Neural cell (in vitro differentiated cells): ENCODE results near the gene WDFY3. TPM values are rescaled to one million over a fixed set of nuclear protein-coding genes. Genes with fewer than 3 reads are reported as not detected.

Experiments used
- H2AFZ ChIP-seq: fragments of 200-600, 300-800 bp; sonication (generic), shearing (Covaris generic); 2 replicates; pipeline ENCODE4 v1.6.0; 2014; ENCODE audit warnings: low read depth, mild to moderate bottlenecking, antibody characterized with exemption, low read length, moderate library complexity
- H3F3A ChIP-seq: fragments of 200-600 bp; shearing (Covaris generic); 2 replicates; pipeline ENCODE4 v1.6.1; 2016; ENCODE audit warnings: mild to moderate bottlenecking, moderate library complexity, mixed read lengths, antibody characterized with exemption, low read length; ENCODE audit not compliant: insufficient read depth, poor library complexity, severe bottlenecking
- H3K27ac ChIP-seq: fragments of 200-600, 300-800 bp; sonication (generic), shearing (Covaris generic); 2 replicates; pipeline ENCODE4 v1.5.1; 2014; ENCODE audit warnings: mild to moderate bottlenecking, low read length, moderate library complexity
- H3K27me3 ChIP-seq: fragments of 300-800, 200-600 bp; sonication (generic), shearing (Covaris generic); 2 replicates; pipeline ENCODE4 v1.6.0; 2014; ENCODE audit warnings: mild to moderate bottlenecking, low read depth, low read length, moderate library complexity; ENCODE audit not compliant: insufficient read depth
- H3K36me3 ChIP-seq: fragments of 300-800, 200-600 bp; sonication (generic), shearing (Covaris generic); 2 replicates; pipeline ENCODE4 v1.5.1; 2014; ENCODE audit warnings: mild to moderate bottlenecking, antibody characterized with exemption, low read length, moderate library complexity; ENCODE audit not compliant: insufficient read depth
- H3K4me2 ChIP-seq: fragments of 300-800, 200-600 bp; sonication (generic), shearing (Covaris generic); 2 replicates; pipeline ENCODE4 v1.6.0; 2014; ENCODE audit warnings: mild to moderate bottlenecking, low read length
- H3K4me3 ChIP-seq: fragments of 300-800, 200-600 bp; sonication (generic), shearing (Covaris generic); 2 replicates; pipeline ENCODE4 v1.5.1; 2014; ENCODE audit warnings: mild to moderate bottlenecking, low read length, moderate library complexity
- H3K79me2 ChIP-seq: fragments of 200-600 bp; shearing (Covaris generic); replicated peaks from 2 replicates; pipeline ENCODE4 v1.6.0; 2014; ENCODE audit warnings: mild to moderate bottlenecking, low read length, moderate library complexity; ENCODE audit not compliant: insufficient read depth
- H3K9ac ChIP-seq: fragments of 300-800, 200-600 bp; sonication (generic), shearing (Covaris generic); 2 replicates; pipeline ENCODE4 v1.6.1; 2016; ENCODE audit warnings: mild to moderate bottlenecking, low read length, mixed read lengths
- H3K9me2 ChIP-seq: fragments of 200-600 bp; shearing (Covaris generic); 2 replicates; pipeline ENCODE4 v1.6.1; 2016; ENCODE audit warnings: mild to moderate bottlenecking, low read length, mixed read lengths; ENCODE audit not compliant: insufficient read depth
- H3K9me3 ChIP-seq: fragments of 200-600, 300-800 bp; sonication (generic), shearing (Covaris generic); 2 replicates; pipeline ENCODE4 v1.6.1; 2016; ENCODE audit warnings: mild to moderate bottlenecking, mixed run types, low read length, moderate library complexity, mixed read lengths
- H4K20me1 ChIP-seq: fragments of 200-600 bp; shearing (Covaris generic); 2 replicates; pipeline ENCODE4 v1.6.1; 2016; ENCODE audit warnings: mild to moderate bottlenecking, mixed run types; ENCODE audit not compliant: insufficient read depth
- EP300 ChIP-seq: fragments of 450-650 bp; conservative IDR thresholded peaks from 2 replicates; pipeline ENCODE4 v1.6.1; 2014; ENCODE audit warnings: antibody characterized with exemption, mild to moderate bottlenecking, moderate library complexity; ENCODE audit not compliant: poor library complexity, severe bottlenecking
- EZH2 ChIP-seq: fragments of 200-600, 300-800 bp; shearing (Covaris generic), sonication (generic); IDR thresholded peaks from 2 replicates; pipeline ENCODE4 v1.6.1; 2014; ENCODE audit warnings: antibody characterized with exemption, low read length, borderline replicate concordance, mild to moderate bottlenecking; ENCODE audit not compliant: insufficient read depth, poor library complexity, severe bottlenecking
- MXI1 ChIP-seq: fragments of 450-650 bp; conservative IDR thresholded peaks from 2 replicates; pipeline ENCODE4 v1.6.1; 2014; ENCODE audit warnings: antibody characterized with exemption, mild to moderate bottlenecking; ENCODE audit not compliant: poor library complexity, severe bottlenecking
- POLR2AphosphoS5 ChIP-seq: IDR thresholded peaks from 2 replicates; pipeline ENCODE4 v1.6.1; 2012
- RAD21 ChIP-seq: fragments of 450-650 bp; conservative IDR thresholded peaks from 2 replicates; pipeline ENCODE4 v1.6.1; 2014; ENCODE audit warnings: antibody characterized with exemption, mild to moderate bottlenecking, moderate library complexity
- SMC3 ChIP-seq: fragments of 450-650 bp; conservative IDR thresholded peaks from 2 replicates; pipeline ENCODE4 v1.6.1; 2014; ENCODE audit warnings: antibody characterized with exemption, mild to moderate bottlenecking, moderate library complexity; ENCODE audit not compliant: poor library complexity
- TAF1 ChIP-seq: IDR thresholded peaks from 2 replicates; pipeline ENCODE4 v1.6.1; 2012; ENCODE audit warnings: low read depth
- polyA plus RNA-seq: library from polyadenylated mRNA; depleted of rRNA; stranded (reverse); fragments of >200 nt; gene quantifications from 2 replicates; pipeline ENCODE4 v1.2.3, GENCODE V29; 2014
- TF ChIP-seq, protein P1 (sequence below): fragments of 450-650 bp; IDR thresholded peaks from 2 replicates; pipeline ENCODE4 v1.5.1; 2014; ENCODE audit warnings: antibody characterized with exemption, mild to moderate bottlenecking, moderate library complexity; ENCODE audit not compliant: poor library complexity, severe bottlenecking
- TF ChIP-seq, protein P2 (sequence below): IDR thresholded peaks from 2 replicates; pipeline ENCODE4 v1.6.1; 2012; ENCODE audit warnings: borderline replicate concordance

Gene WDFY3
- polyA plus RNA-seq, 1 donor from 2014 or later = 39.8 TPM

DNA sequence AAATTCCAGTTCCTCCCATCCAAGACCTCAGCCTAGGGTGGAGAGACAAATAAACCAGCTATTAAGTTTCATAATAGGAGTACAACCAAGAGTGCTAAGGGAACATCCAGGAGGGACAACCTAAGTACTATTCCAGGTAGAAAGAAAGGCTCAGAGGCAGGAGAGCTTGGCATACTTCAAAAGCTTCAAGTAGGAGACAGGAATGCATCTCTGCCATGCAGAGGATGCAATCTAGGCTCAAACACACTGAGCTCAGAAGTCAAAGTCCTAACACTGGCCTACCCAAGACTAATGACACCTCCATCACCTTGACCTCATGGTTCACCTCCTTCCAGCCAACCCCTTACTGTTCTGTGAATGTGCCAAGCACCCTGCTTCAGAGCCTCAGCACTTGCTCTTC is 8.1 kb downstream of the WDFY3 start:
- TF ChIP-seq TAF1 = no peak
- TF ChIP-seq, protein P1, sequence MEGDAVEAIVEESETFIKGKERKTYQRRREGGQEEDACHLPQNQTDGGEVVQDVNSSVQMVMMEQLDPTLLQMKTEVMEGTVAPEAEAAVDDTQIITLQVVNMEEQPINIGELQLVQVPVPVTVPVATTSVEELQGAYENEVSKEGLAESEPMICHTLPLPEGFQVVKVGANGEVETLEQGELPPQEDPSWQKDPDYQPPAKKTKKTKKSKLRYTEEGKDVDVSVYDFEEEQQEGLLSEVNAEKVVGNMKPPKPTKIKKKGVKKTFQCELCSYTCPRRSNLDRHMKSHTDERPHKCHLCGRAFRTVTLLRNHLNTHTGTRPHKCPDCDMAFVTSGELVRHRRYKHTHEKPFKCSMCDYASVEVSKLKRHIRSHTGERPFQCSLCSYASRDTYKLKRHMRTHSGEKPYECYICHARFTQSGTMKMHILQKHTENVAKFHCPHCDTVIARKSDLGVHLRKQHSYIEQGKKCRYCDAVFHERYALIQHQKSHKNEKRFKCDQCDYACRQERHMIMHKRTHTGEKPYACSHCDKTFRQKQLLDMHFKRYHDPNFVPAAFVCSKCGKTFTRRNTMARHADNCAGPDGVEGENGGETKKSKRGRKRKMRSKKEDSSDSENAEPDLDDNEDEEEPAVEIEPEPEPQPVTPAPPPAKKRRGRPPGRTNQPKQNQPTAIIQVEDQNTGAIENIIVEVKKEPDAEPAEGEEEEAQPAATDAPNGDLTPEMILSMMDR = no peak
- no peak for TF ChIP-seq RAD21
- TF ChIP-seq EP300 = no peak
- no peak for TF ChIP-seq EZH2
- TF ChIP-seq, protein P2, sequence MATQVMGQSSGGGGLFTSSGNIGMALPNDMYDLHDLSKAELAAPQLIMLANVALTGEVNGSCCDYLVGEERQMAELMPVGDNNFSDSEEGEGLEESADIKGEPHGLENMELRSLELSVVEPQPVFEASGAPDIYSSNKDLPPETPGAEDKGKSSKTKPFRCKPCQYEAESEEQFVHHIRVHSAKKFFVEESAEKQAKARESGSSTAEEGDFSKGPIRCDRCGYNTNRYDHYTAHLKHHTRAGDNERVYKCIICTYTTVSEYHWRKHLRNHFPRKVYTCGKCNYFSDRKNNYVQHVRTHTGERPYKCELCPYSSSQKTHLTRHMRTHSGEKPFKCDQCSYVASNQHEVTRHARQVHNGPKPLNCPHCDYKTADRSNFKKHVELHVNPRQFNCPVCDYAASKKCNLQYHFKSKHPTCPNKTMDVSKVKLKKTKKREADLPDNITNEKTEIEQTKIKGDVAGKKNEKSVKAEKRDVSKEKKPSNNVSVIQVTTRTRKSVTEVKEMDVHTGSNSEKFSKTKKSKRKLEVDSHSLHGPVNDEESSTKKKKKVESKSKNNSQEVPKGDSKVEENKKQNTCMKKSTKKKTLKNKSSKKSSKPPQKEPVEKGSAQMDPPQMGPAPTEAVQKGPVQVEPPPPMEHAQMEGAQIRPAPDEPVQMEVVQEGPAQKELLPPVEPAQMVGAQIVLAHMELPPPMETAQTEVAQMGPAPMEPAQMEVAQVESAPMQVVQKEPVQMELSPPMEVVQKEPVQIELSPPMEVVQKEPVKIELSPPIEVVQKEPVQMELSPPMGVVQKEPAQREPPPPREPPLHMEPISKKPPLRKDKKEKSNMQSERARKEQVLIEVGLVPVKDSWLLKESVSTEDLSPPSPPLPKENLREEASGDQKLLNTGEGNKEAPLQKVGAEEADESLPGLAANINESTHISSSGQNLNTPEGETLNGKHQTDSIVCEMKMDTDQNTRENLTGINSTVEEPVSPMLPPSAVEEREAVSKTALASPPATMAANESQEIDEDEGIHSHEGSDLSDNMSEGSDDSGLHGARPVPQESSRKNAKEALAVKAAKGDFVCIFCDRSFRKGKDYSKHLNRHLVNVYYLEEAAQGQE = no peak
- TF ChIP-seq POLR2AphosphoS5 = no peak
- no peak for TF ChIP-seq MXI1
- Histone ChIP-seq H3K4me3 (no peak overlapping the region), H2AFZ (no peak overlapping the region), H4K20me1 (no peaks in the 10 kb centered on the region), H3F3A (peaks cover 2% of the 10 kb centered on the region), H3K79me2 (peaks cover 99% of the 10 kb centered on the region), H3K9me3 (no peaks in the 10 kb centered on the region), H3K9me2 (no peaks in the 10 kb centered on the region), H3K9ac (no peak overlapping the region), H3K36me3 (no peaks in the 10 kb centered on the region), H3K27me3 (no peaks in the 10 kb centered on the region), H3K4me2 (no peak overlapping the region), H3K27ac (no peak overlapping the region)

- H3K4me3 ChIP-seq = no peak overlapping the region
- no peaks in the 10 kb centered on the region for H3K27me3 ChIP-seq
- H3K9ac ChIP-seq = no peak overlapping the region
- TF ChIP-seq EP300 = no peak
- TF ChIP-seq EZH2 = no peak
- no peak for TF ChIP-seq POLR2AphosphoS5
- TF ChIP-seq, protein P2 = no peak
- TF ChIP-seq TAF1 = no peak
- no peak for TF ChIP-seq SMC3
- TF ChIP-seq RAD21 = no peak
- TF ChIP-seq MXI1 = no peak
- TF ChIP-seq, protein P1 = no peak
- H3K9me3 ChIP-seq = no peaks in the 10 kb centered on the region
- H3K79me2 ChIP-seq = peaks cover 99% of the 10 kb centered on the region
- peaks cover 4% of the 10 kb centered on the region for H3K36me3 ChIP-seq
- no peak overlapping the region for H2AFZ ChIP-seq
- H3F3A ChIP-seq = peaks cover 2% of the 10 kb centered on the region
- H3K9me2 ChIP-seq = no peaks in the 10 kb centered on the region
- no peaks in the 10 kb centered on the region for H4K20me1 ChIP-seq
- no peak overlapping the region for H3K27ac ChIP-seq
- no peak overlapping the region for H3K4me2 ChIP-seq
Observed at GRCh38 chr4:84957514-84958420, 8.7 kb downstream of the WDFY3 start.
